HL-60 (cell line): ENCODE results near the gene PRDM2.

Source experiments
- DNase-seq, 2 experiments: peaks; one replicate each; pipeline ENCODE4 v3.0.0-alpha.2; 2010 to 2020; ENCODE audit warnings: low read depth in 1 of 2, low spot score in 1 of 2
- H3K27ac ChIP-seq: fragments of 250-450 bp; sonication (Bioruptor Pico); replicated peaks from 2 replicates; pipeline ENCODE4 v1.5.1; 2020; ENCODE audit warnings: mild to moderate bottlenecking, moderate library complexity
- H3K27me3 ChIP-seq: fragments of 250-450 bp; sonication (Bioruptor Pico); 2 replicates; pipeline ENCODE4 v1.5.1; 2021; ENCODE audit warnings: mild to moderate bottlenecking, moderate library complexity; ENCODE audit not compliant: insufficient read depth, poor library complexity, severe bottlenecking
- H3K4me3 ChIP-seq: replicated peaks from 2 replicates; pipeline ENCODE4 v1.5.1; 2011; ENCODE audit warnings: mild to moderate bottlenecking, control low read depth, low read length; ENCODE audit not compliant: insufficient read depth
- CTCF ChIP-seq: IDR thresholded peaks from one replicate; pipeline ENCODE4 v1.5.1; 2011; ENCODE audit warnings: low read length, control low read depth, inconsistent platforms; ENCODE audit not compliant: insufficient read depth
- GABPA ChIP-seq: IDR thresholded peaks from 2 replicates; pipeline ENCODE4 v1.6.1; 2012; ENCODE audit warnings: low read depth
- POLR2AphosphoS5 ChIP-seq: IDR thresholded peaks from 2 replicates; pipeline ENCODE4 v1.6.1; 2012; ENCODE audit warnings: low read depth
- SPI1 ChIP-seq: IDR thresholded peaks from 2 replicates; pipeline ENCODE4 v1.6.1; 2012; ENCODE audit warnings: low read depth, mild to moderate bottlenecking, borderline replicate concordance
- TF ChIP-seq, protein P1 (sequence below): IDR thresholded peaks from 2 replicates; pipeline ENCODE4 v1.6.1; 2012; ENCODE audit warnings: low read depth; ENCODE audit not compliant: insufficient replicate concordance

Gene PRDM2

GRCh38 chr1:13775459-13775858 is 75.5 kb downstream of the PRDM2 start:
- DNase-seq = no peak
- Histone ChIP-seq H3K27me3 (no peaks in the 10 kb centered on the region), H3K27ac (no peak overlapping the region), H3K4me3 (no peak overlapping the region)
- TF ChIP-seq, protein P1, sequence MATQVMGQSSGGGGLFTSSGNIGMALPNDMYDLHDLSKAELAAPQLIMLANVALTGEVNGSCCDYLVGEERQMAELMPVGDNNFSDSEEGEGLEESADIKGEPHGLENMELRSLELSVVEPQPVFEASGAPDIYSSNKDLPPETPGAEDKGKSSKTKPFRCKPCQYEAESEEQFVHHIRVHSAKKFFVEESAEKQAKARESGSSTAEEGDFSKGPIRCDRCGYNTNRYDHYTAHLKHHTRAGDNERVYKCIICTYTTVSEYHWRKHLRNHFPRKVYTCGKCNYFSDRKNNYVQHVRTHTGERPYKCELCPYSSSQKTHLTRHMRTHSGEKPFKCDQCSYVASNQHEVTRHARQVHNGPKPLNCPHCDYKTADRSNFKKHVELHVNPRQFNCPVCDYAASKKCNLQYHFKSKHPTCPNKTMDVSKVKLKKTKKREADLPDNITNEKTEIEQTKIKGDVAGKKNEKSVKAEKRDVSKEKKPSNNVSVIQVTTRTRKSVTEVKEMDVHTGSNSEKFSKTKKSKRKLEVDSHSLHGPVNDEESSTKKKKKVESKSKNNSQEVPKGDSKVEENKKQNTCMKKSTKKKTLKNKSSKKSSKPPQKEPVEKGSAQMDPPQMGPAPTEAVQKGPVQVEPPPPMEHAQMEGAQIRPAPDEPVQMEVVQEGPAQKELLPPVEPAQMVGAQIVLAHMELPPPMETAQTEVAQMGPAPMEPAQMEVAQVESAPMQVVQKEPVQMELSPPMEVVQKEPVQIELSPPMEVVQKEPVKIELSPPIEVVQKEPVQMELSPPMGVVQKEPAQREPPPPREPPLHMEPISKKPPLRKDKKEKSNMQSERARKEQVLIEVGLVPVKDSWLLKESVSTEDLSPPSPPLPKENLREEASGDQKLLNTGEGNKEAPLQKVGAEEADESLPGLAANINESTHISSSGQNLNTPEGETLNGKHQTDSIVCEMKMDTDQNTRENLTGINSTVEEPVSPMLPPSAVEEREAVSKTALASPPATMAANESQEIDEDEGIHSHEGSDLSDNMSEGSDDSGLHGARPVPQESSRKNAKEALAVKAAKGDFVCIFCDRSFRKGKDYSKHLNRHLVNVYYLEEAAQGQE = no peak
- TF ChIP-seq GABPA = no peak
- TF ChIP-seq CTCF = no peak
- no peak for TF ChIP-seq POLR2AphosphoS5
- no peak for TF ChIP-seq SPI1

GRCh38 chr1:13775916-13776315 is 75.9 kb downstream of the PRDM2 start:
- TF ChIP-seq SPI1 (no peak), POLR2AphosphoS5 (no peak), GABPA (no peak), CTCF (no peak)
- TF ChIP-seq, protein P1 = no peak

DNA sequence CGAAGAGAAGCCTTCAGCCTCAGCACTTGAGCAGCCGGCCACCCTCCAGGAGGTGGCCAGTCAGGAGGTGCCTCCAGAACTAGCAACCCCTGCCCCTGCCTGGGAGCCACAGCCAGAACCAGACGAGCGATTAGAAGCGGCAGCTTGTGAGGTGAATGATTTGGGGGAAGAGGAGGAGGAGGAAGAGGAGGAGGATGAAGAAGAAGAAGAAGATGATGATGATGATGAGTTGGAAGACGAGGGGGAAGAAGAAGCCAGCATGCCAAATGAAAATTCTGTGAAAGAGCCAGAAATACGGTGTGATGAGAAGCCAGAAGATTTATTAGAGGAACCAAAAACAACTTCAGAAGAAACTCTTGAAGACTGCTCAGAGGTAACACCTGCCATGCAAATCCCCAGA is 78.4 kb downstream of the PRDM2 start:
- no peak for DNase-seq
- H3K4me3 ChIP-seq = no peak overlapping the region
- TF ChIP-seq CTCF (no peak), SPI1 (no peak), POLR2AphosphoS5 (no peak), GABPA (no peak)
- TF ChIP-seq, protein P1 = no peak
- no peak overlapping the region for H3K27ac ChIP-seq
- no peaks in the 10 kb centered on the region for H3K27me3 ChIP-seq

More at GRCh38 chr1:13775916-13776315, 75.9 kb downstream of the PRDM2 start:
- no peak overlapping the region for H3K27ac ChIP-seq
- no peaks in the 10 kb centered on the region for H3K27me3 ChIP-seq
- H3K4me3 ChIP-seq = no peak overlapping the region
- no peak for DNase-seq
